Right kidney (tissue), 1 donor: ENCODE results near the gene OLFM3.
A peak's percentile ranks its signal among the peaks of the same experiment; 100 is the strongest.

Source experiments
- DNase-seq: peaks from one replicate; pipeline ENCODE4 v3.0.0-alpha.2; 2016

OLFM3 gene

DNA sequence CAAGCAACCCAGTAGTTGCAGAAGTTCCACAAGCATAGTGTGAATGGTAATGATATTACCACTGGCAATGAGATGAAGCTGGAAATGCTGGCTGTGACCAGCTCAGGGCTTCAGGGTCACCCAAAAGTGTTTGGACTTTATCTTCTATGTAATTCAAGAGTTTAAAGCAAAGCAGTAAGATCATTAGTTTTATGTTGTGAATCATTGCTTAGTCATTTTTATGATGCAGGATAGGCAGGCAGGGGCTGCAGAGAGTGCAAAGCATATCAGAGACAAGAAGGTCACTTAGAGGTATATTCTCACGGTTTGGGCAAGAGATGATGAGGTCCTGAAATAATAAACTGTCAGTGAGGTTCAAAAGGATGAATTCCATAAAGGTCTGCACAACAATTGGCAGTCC is 147.4 kb downstream of the OLFM3 start:
- no peak for DNase-seq

DNA sequence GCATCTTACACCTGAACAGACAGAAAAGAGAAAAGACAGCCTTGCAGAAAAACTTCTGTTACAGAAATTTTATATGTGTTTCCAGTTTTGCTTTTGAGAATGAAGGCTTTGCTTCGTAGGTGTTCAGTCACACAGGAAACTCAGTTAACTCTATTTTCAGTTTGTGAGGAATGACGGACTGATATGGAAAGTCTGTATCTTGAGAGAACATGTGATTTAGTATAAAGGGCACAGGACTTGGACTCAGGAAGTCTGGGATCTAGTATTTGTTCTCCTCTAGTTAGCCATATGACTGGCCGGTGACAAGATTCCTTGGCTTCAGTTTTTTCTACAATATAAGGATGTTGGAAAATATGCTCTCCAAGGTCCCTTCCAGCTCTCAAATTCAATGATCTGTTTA is 149.1 kb downstream of the OLFM3 start:
- DNase-seq, result peak; percentile 4

DNA sequence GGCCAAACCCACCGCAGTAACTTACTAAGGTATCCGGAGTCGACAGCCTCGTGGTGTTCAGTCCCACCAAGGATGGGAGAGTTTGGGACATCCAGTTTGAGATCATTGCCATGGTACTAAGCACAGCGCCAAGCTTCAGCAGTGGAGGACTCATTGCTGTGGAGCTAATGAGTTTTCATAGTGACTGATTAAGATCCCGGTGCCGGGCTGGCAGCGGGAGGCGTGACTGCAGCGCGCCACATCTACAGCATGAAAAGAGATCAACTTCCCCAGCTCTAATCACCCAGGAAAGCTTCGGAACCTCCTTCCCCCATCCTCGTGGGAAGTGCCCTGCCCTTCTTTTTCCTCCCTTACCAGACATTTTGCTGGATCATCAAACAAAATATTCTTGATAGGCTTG is 149.9 kb downstream of the OLFM3 start:
- DNase-seq, result peak; percentile 51

DNA sequence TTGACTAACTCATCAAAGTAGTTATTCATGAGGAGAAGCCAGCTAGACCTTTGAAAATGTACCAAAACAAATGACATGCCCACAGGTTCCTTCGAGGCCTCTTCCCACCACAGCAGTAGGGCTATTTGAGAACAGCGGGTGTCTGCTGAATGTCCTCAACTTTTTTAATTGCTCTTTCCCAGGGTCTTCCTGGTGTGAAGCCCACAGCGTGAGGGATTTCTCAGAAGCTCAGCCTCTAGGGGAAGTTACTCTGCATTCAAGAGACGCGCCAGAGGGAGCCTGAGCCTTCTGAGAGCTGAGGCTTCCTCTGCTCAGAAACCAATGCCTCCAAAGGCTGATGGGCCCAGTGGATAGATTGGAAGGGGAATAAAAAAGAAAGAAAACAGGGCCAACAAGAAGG is 153.6 kb downstream of the OLFM3 start:
- no peak for DNase-seq

DNA sequence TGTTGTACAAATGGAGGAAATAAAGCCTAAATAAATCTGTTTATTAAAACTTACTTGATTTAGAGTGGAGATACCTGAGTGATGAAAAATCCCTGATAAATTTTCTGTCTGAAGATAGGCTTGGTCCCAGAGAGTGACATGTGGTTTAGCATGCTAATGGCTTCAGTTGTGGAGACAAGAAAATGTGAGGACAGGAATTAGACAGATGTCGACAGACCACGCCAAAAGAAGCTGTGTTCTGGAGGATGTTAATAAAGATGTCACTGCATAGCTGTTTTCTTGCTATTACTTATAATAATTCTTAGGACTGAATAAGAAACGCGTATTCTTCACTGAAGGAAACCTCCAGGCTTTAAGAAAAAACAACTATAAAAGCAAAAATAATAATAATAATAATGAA is 154.9 kb downstream of the OLFM3 start:
- no peak for DNase-seq

DNA sequence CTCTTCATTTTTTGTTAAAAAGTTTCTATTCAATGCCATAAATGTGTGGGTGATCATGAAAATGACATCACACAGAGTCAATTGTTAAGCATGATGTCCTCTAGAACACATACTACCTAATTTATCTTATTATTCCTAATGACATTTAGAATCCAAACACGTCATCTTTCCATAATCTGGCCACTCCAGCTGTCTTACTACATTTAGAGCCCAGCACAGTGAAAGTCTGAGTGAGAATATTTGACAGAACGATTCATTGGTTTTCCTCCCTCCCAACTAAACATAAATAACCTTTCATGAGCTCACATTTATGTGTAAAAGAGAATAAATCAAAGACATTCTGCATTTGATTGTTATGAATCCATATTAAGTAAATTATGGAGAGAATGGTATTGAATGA is 160.7 kb downstream of the OLFM3 start:
- no peak for DNase-seq

DNA sequence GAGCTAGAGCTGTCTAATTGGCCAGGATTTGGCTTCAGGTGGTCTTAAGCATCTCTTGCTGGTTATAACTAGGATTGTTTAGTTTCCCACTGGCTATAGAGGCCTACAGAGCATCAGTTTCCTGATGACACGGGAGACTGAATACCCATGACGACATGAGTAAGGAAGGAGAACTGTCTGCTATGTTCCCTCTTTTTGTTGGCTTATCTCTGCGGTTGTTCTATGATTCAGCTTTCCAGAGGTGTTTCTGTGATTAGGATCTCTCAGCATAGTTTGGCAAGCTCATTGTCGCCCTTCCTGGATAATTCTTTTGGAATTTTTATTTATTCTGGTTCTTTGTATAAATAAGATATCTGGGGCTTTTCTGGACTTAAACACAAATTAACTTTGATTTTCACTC is 163.4 kb downstream of the OLFM3 start:
- DNase-seq, result no peak

DNA sequence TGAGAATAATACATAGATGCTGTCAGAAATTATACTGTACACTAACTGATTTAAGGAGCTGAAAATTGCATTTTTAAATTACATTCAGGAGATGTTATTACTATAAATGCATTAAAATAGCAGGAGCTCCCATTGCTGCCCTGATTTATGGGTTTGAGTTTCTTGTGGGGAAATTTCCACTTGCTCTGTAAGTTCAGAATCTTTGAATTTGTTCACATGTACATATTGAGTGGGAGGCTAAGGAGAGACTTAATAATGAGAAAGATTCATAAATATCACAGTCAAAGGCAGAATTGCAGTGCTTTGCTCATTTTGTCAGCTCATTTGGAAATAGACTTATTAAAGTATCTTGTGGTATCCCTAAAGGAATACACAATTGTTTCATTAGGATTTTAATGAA is 170.3 kb downstream of the OLFM3 start:
- no peak for DNase-seq

DNA sequence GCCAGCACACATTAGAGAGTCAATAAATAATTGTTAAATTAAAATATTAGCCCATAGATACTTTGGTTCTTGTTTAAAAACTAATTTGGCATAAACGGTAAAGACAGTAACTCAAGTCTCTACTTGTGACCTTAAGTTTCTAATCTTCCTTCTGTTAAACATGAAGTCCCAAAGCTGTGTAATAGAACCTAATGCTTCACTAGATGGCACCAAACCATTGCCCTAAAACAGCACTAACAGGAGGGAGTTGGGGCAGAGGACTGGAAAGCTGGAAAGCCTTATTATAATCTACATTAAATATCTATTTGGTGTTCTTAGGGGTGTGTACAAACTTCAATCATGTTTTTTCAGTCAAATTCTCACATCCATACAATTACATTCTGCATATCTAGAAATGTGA is 176.7 kb downstream of the OLFM3 start:
- peak; percentile 11 for DNase-seq

DNA sequence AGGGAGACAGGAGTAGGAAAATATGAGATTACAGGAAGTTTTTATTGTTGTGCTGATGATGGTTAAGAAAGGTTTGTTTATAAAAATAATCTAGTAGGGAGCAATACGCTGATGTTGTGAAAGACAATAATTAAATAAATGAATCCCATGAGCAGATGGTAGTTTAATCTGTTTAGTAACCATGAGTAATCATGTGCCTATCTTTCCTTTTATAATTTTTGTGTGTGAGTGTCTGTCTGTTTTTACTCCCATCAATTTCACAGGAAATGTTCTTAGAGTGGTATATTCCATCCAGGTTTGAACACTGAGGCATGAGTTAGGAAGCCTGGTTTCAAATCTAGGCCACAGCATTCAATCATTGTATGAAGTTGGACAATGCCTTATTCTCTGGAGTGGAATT is 180.5 kb downstream of the OLFM3 start:
- no peak for DNase-seq

DNA sequence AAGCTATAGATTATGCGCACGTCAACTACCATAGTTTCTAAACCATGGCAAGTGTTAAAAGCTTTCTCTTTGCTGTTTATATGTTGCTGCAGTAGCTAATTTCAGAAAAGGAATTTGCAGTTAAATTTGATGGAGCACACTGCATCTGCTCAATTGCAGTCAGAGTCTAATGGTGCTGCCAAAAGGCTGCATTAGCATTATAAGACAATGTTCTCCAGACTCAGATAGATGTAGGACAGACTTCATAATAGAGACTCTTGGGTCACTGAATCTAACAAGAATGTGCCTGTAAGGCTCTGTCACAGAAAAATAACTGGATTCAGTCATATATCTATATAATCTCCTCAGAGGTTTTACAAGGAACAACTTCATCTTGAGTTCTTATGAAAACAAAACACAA is 198.3 kb downstream of the OLFM3 start:
- no peak for DNase-seq

DNA sequence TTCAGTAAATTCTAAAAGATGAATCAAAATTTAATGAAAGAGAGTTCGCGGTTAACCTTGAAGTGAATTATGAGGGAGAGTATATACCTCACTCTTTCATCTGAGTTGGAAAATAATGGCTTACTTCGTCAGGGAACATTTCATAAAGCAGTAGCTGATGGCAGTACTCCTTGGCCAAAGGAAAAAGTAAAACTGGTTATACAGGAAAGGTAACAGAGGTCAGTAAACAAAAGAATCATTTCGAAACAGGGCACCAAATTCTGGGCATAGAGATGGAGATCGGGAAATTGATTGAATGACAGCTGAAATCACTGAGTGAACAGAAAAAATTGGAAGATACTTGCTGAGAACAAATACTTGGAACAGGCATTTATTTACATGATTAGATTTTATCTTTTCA is 199.0 kb downstream of the OLFM3 start:
- no peak for DNase-seq

DNA sequence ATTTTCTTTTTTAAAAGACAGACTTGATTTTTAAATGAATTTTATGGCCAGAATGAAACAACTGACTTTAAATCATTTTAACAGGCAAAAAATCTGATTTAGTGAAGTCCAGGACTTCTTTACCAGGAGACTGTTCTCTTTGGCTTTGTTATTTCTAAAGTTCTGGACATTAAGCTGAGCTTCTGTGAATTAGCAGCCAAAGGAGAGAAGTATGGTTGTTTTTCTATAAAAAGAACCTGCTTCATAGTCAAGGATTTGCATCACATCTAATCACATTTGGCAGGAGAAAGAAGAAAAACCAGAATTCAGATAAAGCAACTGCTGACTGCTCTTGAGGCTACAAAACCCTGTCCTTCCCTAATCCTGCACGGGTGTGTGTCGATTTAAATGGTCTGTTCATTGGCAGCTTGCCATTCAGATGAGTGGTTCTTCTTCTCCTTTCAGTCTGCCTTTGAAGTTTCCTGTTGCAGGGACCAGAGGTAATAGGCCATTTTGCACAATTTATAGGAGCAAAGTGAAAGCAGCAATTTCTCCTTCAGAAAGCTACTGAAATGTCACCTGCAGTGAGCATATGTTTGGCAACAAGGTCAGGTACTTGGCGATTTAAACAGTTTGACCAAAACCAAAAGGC is 215.4 kb downstream of the OLFM3 start:
- DNase-seq, result no peak

DNA sequence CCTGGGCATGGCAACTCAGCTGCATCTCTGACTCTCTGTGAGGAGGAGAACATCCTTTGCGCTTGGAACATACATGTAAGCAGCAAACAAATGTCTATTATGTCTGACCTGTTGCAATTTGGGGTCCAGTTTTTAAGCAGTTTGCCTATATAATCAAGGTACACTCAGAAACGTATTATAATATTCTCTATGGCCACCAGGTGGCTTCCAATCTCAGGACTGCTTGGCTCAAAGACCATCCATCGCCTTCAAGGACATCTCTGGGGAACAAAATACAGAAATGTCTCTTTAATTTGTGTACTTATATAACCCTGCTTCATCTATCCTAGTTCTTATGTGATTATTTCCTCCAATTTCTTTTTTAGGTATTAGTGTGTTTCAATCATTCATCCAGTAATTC is 227.2 kb downstream of the OLFM3 start:
- DNase-seq, result no peak

DNA sequence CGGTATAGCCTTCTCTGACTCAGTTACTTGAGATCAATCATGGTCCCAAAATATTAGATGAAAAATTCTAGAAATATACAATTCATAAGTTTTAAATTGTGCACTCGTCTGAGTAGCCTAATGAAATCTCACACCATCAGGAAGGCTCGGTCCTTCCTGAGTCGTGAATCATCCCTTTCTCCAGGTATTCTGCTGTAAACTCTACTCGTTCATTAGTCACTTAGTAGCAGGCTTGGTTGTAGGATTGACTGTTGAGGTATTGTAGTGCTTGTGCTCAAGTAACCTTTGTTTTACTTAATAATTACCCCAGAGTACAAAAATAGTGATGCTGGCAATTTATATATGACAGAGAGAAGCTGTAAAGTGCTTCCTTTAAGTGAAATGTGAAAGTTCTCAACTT is 238.7 kb downstream of the OLFM3 start:
- no peak for DNase-seq

DNA sequence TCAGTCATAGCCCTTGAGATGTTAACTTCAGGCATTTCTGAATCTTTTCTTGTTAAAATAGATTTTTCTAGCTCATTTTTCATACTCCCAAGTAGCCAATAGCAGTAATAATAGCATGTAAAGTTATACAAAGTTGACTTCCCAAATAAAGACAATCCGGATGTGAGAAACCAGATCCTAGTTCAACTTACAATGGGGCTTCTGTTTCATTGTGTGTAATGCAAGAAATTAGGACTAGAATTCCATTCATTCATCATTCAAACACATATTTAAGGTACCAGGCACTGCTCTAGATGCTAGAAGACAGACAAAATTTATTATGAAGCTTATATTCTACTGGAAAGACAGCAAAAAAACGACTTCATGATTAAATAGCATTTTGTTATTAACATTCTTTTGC is 240.3 kb downstream of the OLFM3 start:
- DNase-seq, result no peak
